Adipose tissue (tissue), 3 donors: ENCODE data around the gene NARF. TPM values are rescaled to one million over a fixed set of nuclear protein-coding genes. Genes with fewer than 3 reads are reported as not detected.
A peak's percentile ranks its signal among the peaks of the same experiment; 100 is the strongest.

ENCODE experiments used
- H3K27ac ChIP-seq: one replicate; pipeline ENCODE4 v1.5.1; 2013; ENCODE audit warnings: low read depth, low read length
- WGBS, 3 donors: extraction: QIAGEN DNeasy Blood & Tissue Kit; methylation state at CpG; one replicate each; pipeline ENCODE4 v1.1.7; 2013; 5-methylcytosine and 5-hydroxymethylcytosine counted together
- polyA plus RNA-seq, 3 donors: library from polyadenylated mRNA; stranded (reverse); fragments of 200-250 nt; gene quantifications; one replicate each; pipeline ENCODE4 v1.2.3, GENCODE V29; 2013
- donor health status: healthy with polysubstance abuse.
- donor health status: Bipolar disorder and iron deficiency.
- donor health status: healthy.

Gene NARF
- polyA plus RNA-seq, 3 donors = 45.6 to 72.2 (median 51.9) TPM

- 26 to 84% (median 75%) methylated on average over 10 of the region's 10 CpGs for WGBS, 3 donors
- no peak overlapping the region for H3K27ac ChIP-seq
Measured at GRCh38 chr17:82461827-82462524, 3.4 kb downstream of the NARF start.

- WGBS, 3 donors = 79 to 89% (median 85%) methylated on average over 6 of the region's 6 CpGs
- no peak overlapping the region for H3K27ac ChIP-seq
Measured at GRCh38 chr17:82463391-82463790, 4.8 kb downstream of the NARF start.

- WGBS, 3 donors = 58 to 69% (median 68%) methylated on average over 7 of the region's 7 CpGs
- H3K27ac ChIP-seq = no peak overlapping the region
Measured at GRCh38 chr17:82463925-82464566, 5.5 kb downstream of the NARF start.

GRCh38 chr17:82464567-82464929 is 6.0 kb downstream of the NARF start:
- no peak overlapping the region for H3K27ac ChIP-seq

GRCh38 chr17:82465023-82465603 is 6.6 kb downstream of the NARF start:
- no peak overlapping the region for H3K27ac ChIP-seq
- 85 to 87% (median 86%) methylated on average over 7 of the region's 7 CpGs for WGBS, 3 donors

More at GRCh38 chr17:82464567-82464929, 6.0 kb downstream of the NARF start:
- WGBS, 3 donors = 83 to 93% (median 86%) methylated on average over 11 of the region's 11 CpGs

- 74 to 95% (median 94%) methylated on average over 7 of the region's 7 CpGs for WGBS, 3 donors
- H3K27ac ChIP-seq = no peak overlapping the region
Measured at GRCh38 chr17:82468692-82469091, 10.2 kb downstream of the NARF start.

GRCh38 chr17:82470065-82470464 is 11.5 kb downstream of the NARF start:
- 95 to 98% (median 98%) methylated on average over 7 of the region's 7 CpGs for WGBS, 3 donors
- no peak overlapping the region for H3K27ac ChIP-seq

- WGBS, 3 donors = 75 to 87% (median 86%) methylated on average over 11 of the region's 11 CpGs
- no peak overlapping the region for H3K27ac ChIP-seq
Measured at GRCh38 chr17:82474223-82475010, 15.9 kb downstream of the NARF start.

GRCh38 chr17:82475458-82475857 is 16.9 kb downstream of the NARF start:
- H3K27ac ChIP-seq = no peak overlapping the region
- WGBS, 3 donors = 88 to 93% (median 90%) methylated on average over 8 of the region's 8 CpGs

GRCh38 chr17:82477934-82478333 is 19.4 kb downstream of the NARF start:
- 90 to 91% (median 90%) methylated on average over 8 of the region's 8 CpGs for WGBS, 3 donors
- H3K27ac ChIP-seq = no peak overlapping the region

GRCh38 chr17:82479602-82480001 is 21.1 kb downstream of the NARF start:
- no peak overlapping the region for H3K27ac ChIP-seq
- WGBS, 3 donors = 65 to 80% (median 73%) methylated on average over 5 of the region's 5 CpGs

- 82 to 86% (median 85%) methylated on average over 9 of the region's 9 CpGs for WGBS, 3 donors
- no peak overlapping the region for H3K27ac ChIP-seq
Measured at GRCh38 chr17:82480318-82480717, 21.8 kb downstream of the NARF start.

GRCh38 chr17:82483204-82483660 is 24.7 kb downstream of the NARF start:
- 74 to 91% (median 88%) methylated on average over 6 of the region's 6 CpGs for WGBS, 3 donors
- H3K27ac ChIP-seq = no peak overlapping the region

- 88 to 96% (median 95%) methylated on average over 9 of the region's 9 CpGs for WGBS, 3 donors
- H3K27ac ChIP-seq = no peak overlapping the region
Measured at GRCh38 chr17:82483836-82484235, 25.3 kb downstream of the NARF start.

- WGBS, 3 donors = 79 to 84% (median 80%) methylated on average over 13 of the region's 13 CpGs
- H3K27ac ChIP-seq = no peak overlapping the region
Measured at GRCh38 chr17:82486231-82487094, 27.9 kb downstream of the NARF start.

GRCh38 chr17:82487910-82488309 is 29.4 kb downstream of the NARF start:
- WGBS, 3 donors = 80 to 88% (median 85%) methylated on average over 14 of the region's 14 CpGs
- H3K27ac ChIP-seq = no peak overlapping the region

GRCh38 chr17:82489117-82489516 is 30.6 kb downstream of the NARF start:
- WGBS, 3 donors = 67 to 70% (median 69%) methylated on average over 8 of the region's 8 CpGs
- peak overlapping the region; percentile 51 for H3K27ac ChIP-seq
